Activated T-cell treated with anti-CD3 and anti-CD28 coated beads, Interleukin-2, amount 50 U/mL, for 72 hours (primary cell): ENCODE results near the gene C1orf198. TPM values are rescaled to one million over a fixed set of nuclear protein-coding genes. Genes with fewer than 3 reads are reported as not detected.
"Not testable (repeated sequence)": the region's sequence is repeated elsewhere in the genome, so short reads cannot be mapped to it uniquely, and the experiment has no call there.

ENCODE experiments used
- ATAC-seq, 2 donors: fragments of 150-1000 bp; cut with Tn5 transposase; replicated peaks in 1 of 2; 2 replicates each; pipeline ENCODE4 v1.10.0; 2021; ENCODE audit warnings: moderate library complexity in 2 of 2, mild to moderate bottlenecking in 1 of 2
- DNase-seq, 2 donors: peaks; one replicate each; pipeline ENCODE4 v3.0.0; 2021 to 2022; ENCODE audit warnings: mixed read lengths in 1 of 2
- H3K27ac Mint-ChIP-seq: one replicate; pipeline ENCODE4 v1.8.0; 2022; ENCODE audit warnings: mild to moderate bottlenecking, moderate library complexity, mixed read lengths
- H3K27me3 Mint-ChIP-seq: one replicate; pipeline ENCODE4 v1.8.0; 2022; ENCODE audit warnings: low read depth, mixed read lengths
- H3K36me3 Mint-ChIP-seq, 2 donors: one replicate each; pipeline ENCODE4 v1.8.0; 2022; ENCODE audit warnings: mixed read lengths in 2 of 2, mild to moderate bottlenecking in 1 of 2; ENCODE audit not compliant: insufficient read depth in 2 of 2
- H3K4me1 Mint-ChIP-seq: one replicate; pipeline ENCODE4 v1.8.0; 2022; ENCODE audit warnings: low read depth, mixed read lengths
- H3K4me3 Mint-ChIP-seq, 2 donors: one replicate each; pipeline ENCODE4 v1.8.0; 2022; ENCODE audit warnings: mild to moderate bottlenecking in 2 of 2, mixed read lengths in 2 of 2, moderate library complexity in 2 of 2
- H3K9me3 Mint-ChIP-seq, 2 donors: one replicate each; pipeline ENCODE4 v1.8.0; 2022; ENCODE audit warnings: mixed read lengths in 2 of 2
- total RNA-seq, 2 donors: library from RNA; stranded (reverse); gene quantifications; one replicate each; pipeline ENCODE4 v1.2.3, GENCODE V29; 2022

Gene C1orf198
- total RNA-seq, 2 donors from 2014 or later = 5.4 to 7.6 TPM

DNA sequence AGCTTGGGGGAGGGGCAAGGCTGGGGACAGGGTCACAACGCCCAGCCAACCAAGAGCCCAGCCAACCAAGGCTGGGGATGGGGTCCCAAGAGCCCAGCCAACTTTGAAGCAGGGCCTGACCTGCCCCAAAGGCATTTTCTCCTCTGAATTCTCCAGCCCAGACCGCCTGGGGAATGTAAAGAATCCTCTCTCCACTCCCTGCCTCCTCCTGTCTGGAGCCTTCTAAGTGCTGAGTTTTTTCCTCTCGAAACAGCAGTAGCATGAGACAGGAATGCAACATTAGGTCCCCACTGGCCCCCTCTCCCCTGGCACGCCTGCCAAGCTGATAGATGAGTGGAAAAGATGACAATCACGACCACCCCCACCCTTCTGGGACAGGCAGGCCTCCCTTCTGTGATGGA lies 17.0 kb downstream of the C1orf198 start:
- Mint-ChIP-seq H3K9me3 (no peaks in the 10 kb centered on the region), H3K36me3 (peaks cover 0 to 8% of the 10 kb centered on the region in 2 donors), H3K4me1 (no peaks in the 10 kb centered on the region), H3K27ac (no peak overlapping the region), H3K27me3 (no peaks in the 10 kb centered on the region), H3K4me3 (no peak overlapping the region)
- DNase-seq (no peak), ATAC-seq (no peak)

GRCh38 chr1:230850547-230850946 lies 17.8 kb downstream of the C1orf198 start:
- DNase-seq (no peak), ATAC-seq (no peak)
- no peaks in the 10 kb centered on the region for H3K4me1 Mint-ChIP-seq
- no peak overlapping the region for H3K4me3 Mint-ChIP-seq
- peaks cover 0 to 8% of the 10 kb centered on the region in 2 donors for H3K36me3 Mint-ChIP-seq
- H3K9me3 Mint-ChIP-seq = no peaks in the 10 kb centered on the region
- H3K27me3 Mint-ChIP-seq = no peaks in the 10 kb centered on the region
- no peak overlapping the region for H3K27ac Mint-ChIP-seq

GRCh38 chr1:230849451-230850224 lies 18.7 kb downstream of the C1orf198 start:
- DNase-seq (no peak), ATAC-seq (no peak)
- no peaks in the 10 kb centered on the region for H3K4me1 Mint-ChIP-seq
- H3K9me3 Mint-ChIP-seq = no peaks in the 10 kb centered on the region
- H3K36me3 Mint-ChIP-seq = peaks cover 0 to 8% of the 10 kb centered on the region in 2 donors
- no peak overlapping the region for H3K27ac Mint-ChIP-seq
- no peak overlapping the region for H3K4me3 Mint-ChIP-seq
- H3K27me3 Mint-ChIP-seq = no peaks in the 10 kb centered on the region

DNA sequence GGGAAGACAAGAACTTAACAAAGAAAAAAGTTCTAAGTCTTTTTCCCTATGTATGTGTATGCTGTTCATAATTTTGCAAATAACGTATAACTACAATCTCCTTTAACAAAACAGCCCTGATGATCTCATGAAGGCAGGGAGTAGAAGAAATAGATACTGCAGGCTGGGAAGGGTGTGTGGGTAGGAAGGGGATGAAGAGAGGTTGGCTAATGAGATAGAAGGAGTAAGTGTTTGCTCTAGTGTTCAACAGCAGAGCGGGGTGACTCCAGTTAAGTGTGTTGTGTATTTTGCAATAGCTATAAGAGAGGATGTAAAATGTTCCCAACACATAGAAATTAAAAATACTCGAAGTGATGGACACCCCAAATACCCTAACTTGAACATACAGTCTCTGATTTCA lies 20.1 kb downstream of the C1orf198 start:
- ATAC-seq = no peak
- H3K4me3 Mint-ChIP-seq = no peak overlapping the region
- no peak overlapping the region for H3K27ac Mint-ChIP-seq
- peaks cover 0 to 8% of the 10 kb centered on the region in 2 donors for H3K36me3 Mint-ChIP-seq
- H3K4me1 Mint-ChIP-seq = no peaks in the 10 kb centered on the region
- no peak for DNase-seq
- H3K27me3 Mint-ChIP-seq = no peaks in the 10 kb centered on the region
- no peaks in the 10 kb centered on the region for H3K9me3 Mint-ChIP-seq

DNA sequence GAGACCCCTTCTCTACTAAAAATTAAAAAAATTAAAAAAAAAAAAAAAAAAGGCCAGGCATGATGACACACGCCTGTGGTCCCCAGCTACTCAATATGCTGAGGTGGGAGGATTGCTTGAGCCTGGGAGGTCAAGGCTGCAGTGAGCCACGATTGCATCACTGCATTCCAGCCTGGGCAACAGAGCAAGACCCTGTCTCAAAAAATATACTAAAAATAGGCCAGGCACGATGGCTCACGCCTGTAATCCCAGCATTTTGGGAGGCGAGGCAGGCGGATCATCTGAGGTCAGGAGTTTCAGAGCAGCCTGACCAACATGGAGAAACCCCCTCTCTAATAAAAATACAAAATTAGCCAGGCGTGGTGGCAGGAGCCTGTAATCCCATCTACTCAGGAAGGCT lies 23.1 kb downstream of the C1orf198 start:
- not testable (repeated sequence) for H3K36me3 Mint-ChIP-seq, H3K4me1 Mint-ChIP-seq, ATAC-seq, H3K27me3 Mint-ChIP-seq, H3K9me3 Mint-ChIP-seq, H3K27ac Mint-ChIP-seq, H3K4me3 Mint-ChIP-seq, DNase-seq

DNA sequence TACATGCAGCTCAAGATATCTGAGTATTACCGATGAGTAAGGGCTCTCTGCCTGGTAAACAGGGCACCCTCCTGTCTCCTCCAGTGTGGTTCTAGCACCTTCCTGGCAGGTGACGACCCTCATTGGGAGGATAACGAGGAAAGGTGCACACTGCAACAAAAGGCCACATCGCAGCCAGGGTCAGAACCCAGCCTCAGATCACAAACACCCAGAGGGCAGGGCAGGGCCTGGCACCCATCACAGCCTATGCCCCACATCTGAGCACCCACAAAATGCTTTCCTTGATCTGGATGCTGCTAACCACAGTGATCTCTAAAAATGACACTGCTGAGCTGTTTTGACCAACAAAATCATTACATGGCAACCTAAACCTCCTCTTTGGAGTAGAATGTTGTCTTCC lies 23.8 kb downstream of the C1orf198 start:
- no peaks in the 10 kb centered on the region for H3K4me1 Mint-ChIP-seq
- no peaks in the 10 kb centered on the region for H3K27me3 Mint-ChIP-seq
- H3K27ac Mint-ChIP-seq = no peak overlapping the region
- DNase-seq = no peak
- ATAC-seq = no peak
- no peaks in the 10 kb centered on the region for H3K36me3 Mint-ChIP-seq
- H3K4me3 Mint-ChIP-seq = no peak overlapping the region
- H3K9me3 Mint-ChIP-seq = no peaks in the 10 kb centered on the region

GRCh38 chr1:230843503-230844309 lies 24.6 kb downstream of the C1orf198 start:
- no peak overlapping the region for H3K27ac Mint-ChIP-seq
- H3K9me3 Mint-ChIP-seq = no peaks in the 10 kb centered on the region
- DNase-seq (no peak), ATAC-seq (no peak)
- H3K4me1 Mint-ChIP-seq = no peaks in the 10 kb centered on the region
- H3K36me3 Mint-ChIP-seq = no peaks in the 10 kb centered on the region
- H3K27me3 Mint-ChIP-seq = no peaks in the 10 kb centered on the region
- H3K4me3 Mint-ChIP-seq = no peak overlapping the region

DNA sequence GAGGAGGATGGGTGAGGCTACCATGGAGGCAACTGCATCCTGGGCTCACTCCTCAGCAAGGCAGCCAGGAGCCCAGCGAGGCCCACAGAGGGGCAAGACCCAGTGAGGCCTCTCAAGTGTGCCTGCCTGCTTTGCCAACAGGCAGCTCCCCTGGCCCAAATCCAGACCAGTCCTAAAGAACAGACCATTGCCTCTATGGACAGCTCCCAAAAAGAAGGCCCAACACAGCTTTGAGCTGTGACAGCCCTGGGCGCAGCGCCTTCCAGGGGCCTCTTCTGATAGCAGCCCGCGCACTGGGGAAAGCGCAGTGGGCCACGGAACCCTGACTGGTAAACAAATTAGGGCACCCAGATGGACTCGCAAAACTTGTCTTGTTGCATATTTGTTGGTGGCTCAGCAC lies 25.5 kb downstream of the C1orf198 start:
- H3K9me3 Mint-ChIP-seq = no peaks in the 10 kb centered on the region
- no peak for ATAC-seq
- no peak for DNase-seq

DNA sequence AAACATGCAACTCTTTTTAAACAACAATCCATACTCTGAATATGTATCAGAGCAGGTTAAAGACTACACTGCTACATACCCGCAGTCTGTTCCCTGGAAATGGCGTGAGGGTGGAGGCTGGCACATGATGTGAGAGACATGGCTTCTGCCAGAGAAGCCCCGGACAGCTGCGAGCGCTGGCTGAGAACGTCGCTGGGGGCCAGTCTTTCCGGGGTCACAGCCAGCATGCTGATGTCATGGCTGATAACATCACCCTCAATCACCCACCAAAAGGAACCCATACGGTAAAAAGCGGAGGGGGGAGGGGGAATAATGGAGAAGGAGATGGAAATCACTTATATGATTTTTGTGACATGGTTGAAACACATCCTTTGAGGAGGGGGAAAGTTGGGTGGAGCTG lies 29.1 kb downstream of the C1orf198 start:
- Mint-ChIP-seq H3K4me3 (no peak overlapping the region), H3K27ac (no peak overlapping the region), H3K4me1 (no peaks in the 10 kb centered on the region), H3K27me3 (no peaks in the 10 kb centered on the region), H3K9me3 (no peaks in the 10 kb centered on the region), H3K36me3 (no peaks in the 10 kb centered on the region)
- no peak for DNase-seq
- ATAC-seq = no peak

More for the DNA sequence above, 25.5 kb downstream of the C1orf198 start:
- no peak overlapping the region for H3K4me3 Mint-ChIP-seq
- no peak overlapping the region for H3K27ac Mint-ChIP-seq
- H3K27me3 Mint-ChIP-seq = no peaks in the 10 kb centered on the region
- H3K36me3 Mint-ChIP-seq = no peaks in the 10 kb centered on the region
- no peaks in the 10 kb centered on the region for H3K4me1 Mint-ChIP-seq

DNA sequence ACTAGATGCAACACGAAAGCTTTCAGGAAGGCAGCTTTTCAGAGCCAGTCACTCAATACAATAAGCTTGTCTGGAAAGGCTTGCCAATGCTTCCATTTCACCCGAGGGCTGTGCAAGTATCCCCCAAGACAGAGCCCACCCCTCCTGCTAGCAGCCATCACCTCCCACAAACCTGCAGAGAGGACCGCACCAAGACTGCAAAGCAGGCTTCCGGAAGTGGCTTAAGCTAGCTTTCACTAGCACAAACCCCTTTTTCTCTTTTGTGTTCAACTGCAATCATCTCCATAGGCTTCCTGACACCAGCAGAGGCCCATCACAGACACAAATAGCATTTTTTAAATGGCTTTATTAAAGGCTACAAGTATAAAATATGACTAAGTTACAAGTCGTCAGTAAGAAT lies 31.5 kb downstream of the C1orf198 start:
- H3K27ac Mint-ChIP-seq = no peak overlapping the region
- DNase-seq (no peak), ATAC-seq (no peak)
- H3K27me3 Mint-ChIP-seq = no peaks in the 10 kb centered on the region
- H3K4me3 Mint-ChIP-seq = no peak overlapping the region
- H3K4me1 Mint-ChIP-seq = no peaks in the 10 kb centered on the region
- peaks cover 4 to 5% of the 10 kb centered on the region in 2 donors for H3K9me3 Mint-ChIP-seq
- H3K36me3 Mint-ChIP-seq = no peaks in the 10 kb centered on the region

DNA sequence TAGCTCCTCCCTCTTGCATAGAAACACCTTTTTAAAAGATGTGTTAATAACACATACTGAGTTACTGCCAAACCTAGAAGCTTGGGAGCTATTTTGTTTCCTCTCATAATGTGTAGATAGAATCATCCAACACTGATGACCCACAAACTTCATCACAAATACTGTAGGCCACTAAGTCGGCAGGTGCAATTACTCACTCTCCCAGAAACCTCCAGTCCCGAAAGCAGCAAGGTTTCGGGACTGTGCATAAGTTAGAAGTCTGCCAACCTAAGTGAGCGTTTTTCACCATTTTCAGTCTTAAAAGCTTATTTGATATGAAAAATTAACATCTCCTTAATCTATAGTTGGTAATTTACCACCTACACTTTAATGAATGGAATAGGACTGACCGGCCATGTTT lies 32.0 kb downstream of the C1orf198 start:
- H3K9me3 Mint-ChIP-seq = peaks cover 4 to 5% of the 10 kb centered on the region in 2 donors
- H3K36me3 Mint-ChIP-seq = no peaks in the 10 kb centered on the region
- DNase-seq (no peak), ATAC-seq (no peak)
- no peak overlapping the region for H3K27ac Mint-ChIP-seq
- H3K4me1 Mint-ChIP-seq = no peaks in the 10 kb centered on the region
- no peak overlapping the region for H3K4me3 Mint-ChIP-seq
- no peaks in the 10 kb centered on the region for H3K27me3 Mint-ChIP-seq

DNA sequence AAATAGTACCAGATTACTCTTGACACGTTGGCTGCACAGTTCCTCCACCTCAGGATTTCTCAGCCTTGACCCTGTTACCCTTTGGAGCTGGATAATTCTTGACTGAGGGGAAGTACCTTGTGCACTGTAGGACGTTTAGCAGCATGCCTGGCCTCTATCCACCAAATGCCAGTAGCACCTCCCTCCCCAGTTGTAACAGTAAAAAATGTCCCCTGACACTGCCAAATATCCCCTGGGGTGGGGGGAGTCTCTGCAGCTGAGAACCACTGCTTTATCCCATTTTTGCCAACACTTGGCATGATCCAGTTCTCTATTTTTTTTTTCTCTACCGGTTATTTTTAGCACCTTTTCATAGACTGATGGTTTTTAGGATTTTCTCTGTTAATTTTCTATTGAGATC lies 34.0 kb downstream of the C1orf198 start:
- no peaks in the 10 kb centered on the region for H3K4me1 Mint-ChIP-seq
- no peak overlapping the region for H3K4me3 Mint-ChIP-seq
- H3K27ac Mint-ChIP-seq = no peak overlapping the region
- peaks cover 0 to 1% of the 10 kb centered on the region in 2 donors for H3K36me3 Mint-ChIP-seq
- DNase-seq = no peak
- H3K27me3 Mint-ChIP-seq = no peaks in the 10 kb centered on the region
- no peak for ATAC-seq
- H3K9me3 Mint-ChIP-seq = peaks cover 7 to 8% of the 10 kb centered on the region in 2 donors

GRCh38 chr1:230833511-230833910 lies 34.8 kb downstream of the C1orf198 start:
- no peak overlapping the region for H3K27ac Mint-ChIP-seq
- ATAC-seq = no peak

More at GRCh38 chr1:230833511-230833910, 34.8 kb downstream of the C1orf198 start:
- DNase-seq = no peak
- Mint-ChIP-seq H3K9me3 (peaks cover 7 to 8% of the 10 kb centered on the region in 2 donors), H3K4me3 (no peak overlapping the region), H3K36me3 (peaks cover 0 to 1% of the 10 kb centered on the region in 2 donors), H3K4me1 (no peaks in the 10 kb centered on the region), H3K27me3 (no peaks in the 10 kb centered on the region)
